ENCODE results near the gene IFNW1.
"Not testable (repeated sequence)": the region's sequence is repeated elsewhere in the genome, so short reads cannot be mapped to it uniquely, and the experiment has no call there.

Gene IFNW1
- 0 to 0.23 (median 0) reads per million in 18 experiments for total RNA-seq

- DNase-seq, result no peak
Measured at GRCh38 chr9:21141427-21141882, at the start of gene IFNW1. Gene IFNW1 (minus strand): TSS chr9:21141832. CDS start chr9:21141570, 262 bp downstream.

- DNase-seq, result not testable (repeated sequence)
Measured at GRCh38 chr9:21187487-21187886, 45.9 kb upstream of the IFNW1 start, which contains the start of gene IFNA4. Gene IFNA4 (minus strand): TSS chr9:21187587. CDS start chr9:21187531, 56 bp downstream.

- peak; percentile 71 to 81 for DNase-seq
Measured at GRCh38 chr9:21182810-21183736, 41.4 kb upstream of the IFNW1 start.

DNA sequence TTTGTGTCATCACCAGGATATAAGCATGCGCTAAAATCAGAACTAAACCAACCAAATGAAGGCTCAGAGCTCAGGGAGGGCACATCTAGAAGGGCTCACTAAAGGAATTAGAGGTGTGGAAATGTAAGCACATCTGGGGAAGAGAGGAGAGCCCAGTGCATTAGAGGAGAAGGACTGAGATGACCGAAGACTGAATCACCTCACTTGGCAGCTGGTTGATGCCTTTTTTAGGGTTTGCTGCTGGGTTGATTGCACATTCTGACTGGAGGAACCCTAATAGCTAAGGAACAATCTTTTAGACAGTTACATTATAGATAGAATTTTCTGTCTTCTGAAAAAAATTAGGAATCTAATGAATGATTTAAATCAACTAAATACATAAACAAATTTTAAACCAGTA, 33.0 kb upstream of the IFNW1 start:
- no peak for DNase-seq

DNA sequence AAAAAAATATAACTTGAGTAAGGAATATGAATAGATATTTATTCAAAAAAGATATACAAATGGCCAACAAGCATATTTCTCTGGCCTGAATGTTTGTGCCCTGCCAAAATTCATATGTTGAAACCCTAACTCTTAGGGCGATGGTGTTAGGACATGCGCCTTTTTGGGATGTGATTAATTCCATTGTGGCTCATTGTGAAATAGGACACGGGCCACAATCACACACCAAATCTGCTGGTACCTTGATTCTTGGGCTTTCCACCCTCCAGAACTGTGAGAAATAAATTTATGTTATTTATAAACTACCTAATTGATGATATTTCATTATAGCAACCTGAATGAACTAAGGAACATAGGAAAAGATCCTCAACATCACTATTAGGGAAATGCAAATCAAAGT, 30.5 kb upstream of the IFNW1 start:
- no peak for DNase-seq

- DNase-seq, result no peak
Measured at GRCh38 chr9:21171351-21171750, 29.7 kb upstream of the IFNW1 start.

DNA sequence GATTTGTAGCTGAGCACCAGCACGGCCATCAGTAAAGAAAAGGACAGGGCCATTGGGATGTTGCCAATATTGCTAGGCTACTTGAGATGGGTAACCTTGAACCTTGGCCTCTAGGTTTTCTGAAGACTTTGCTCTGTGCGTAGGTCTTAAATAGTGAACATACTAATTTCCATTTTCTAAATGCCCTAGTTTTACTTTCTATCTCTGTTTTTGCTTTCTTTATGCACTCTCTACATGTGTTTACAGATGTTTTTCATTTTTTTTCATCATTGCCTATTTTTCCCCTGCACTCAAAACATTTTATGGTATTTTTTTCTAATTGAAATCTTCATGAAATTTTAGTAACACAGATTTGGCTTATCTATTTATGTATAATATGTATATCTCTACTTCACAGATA, 24.9 kb upstream of the IFNW1 start, which contains the start of gene IFNA21:
Gene IFNA21 (minus strand): TSS at position 101 of the 400 bp plus-strand sequence. CDS start 48 bp downstream, at position 53.
- DNase-seq, result not testable (repeated sequence)

DNA sequence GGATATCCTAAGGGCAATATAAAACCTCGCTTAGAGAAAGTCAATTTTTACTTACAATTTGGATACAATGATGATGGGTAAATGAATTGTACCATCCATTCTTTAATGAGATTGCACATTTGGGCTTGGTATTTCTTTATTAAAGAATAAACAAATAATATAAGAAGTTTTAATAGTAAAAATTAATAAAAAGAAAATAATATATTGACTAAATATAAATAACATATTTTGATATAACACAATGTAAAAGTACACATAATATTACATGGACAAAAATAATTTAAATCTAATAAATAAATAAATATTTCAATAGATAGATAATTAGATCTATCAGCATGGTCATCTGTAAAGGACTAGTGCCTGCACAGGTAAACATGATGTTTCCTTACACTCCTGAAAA, 23.9 kb upstream of the IFNW1 start:
- no peak for DNase-seq

GRCh38 chr9:21160178-21160577, 18.5 kb upstream of the IFNW1 start:
- DNase-seq, result peak; percentile 43 to 56

- DNase-seq, result no peak
Measured at GRCh38 chr9:21155501-21155900, 13.9 kb upstream of the IFNW1 start.

DNA sequence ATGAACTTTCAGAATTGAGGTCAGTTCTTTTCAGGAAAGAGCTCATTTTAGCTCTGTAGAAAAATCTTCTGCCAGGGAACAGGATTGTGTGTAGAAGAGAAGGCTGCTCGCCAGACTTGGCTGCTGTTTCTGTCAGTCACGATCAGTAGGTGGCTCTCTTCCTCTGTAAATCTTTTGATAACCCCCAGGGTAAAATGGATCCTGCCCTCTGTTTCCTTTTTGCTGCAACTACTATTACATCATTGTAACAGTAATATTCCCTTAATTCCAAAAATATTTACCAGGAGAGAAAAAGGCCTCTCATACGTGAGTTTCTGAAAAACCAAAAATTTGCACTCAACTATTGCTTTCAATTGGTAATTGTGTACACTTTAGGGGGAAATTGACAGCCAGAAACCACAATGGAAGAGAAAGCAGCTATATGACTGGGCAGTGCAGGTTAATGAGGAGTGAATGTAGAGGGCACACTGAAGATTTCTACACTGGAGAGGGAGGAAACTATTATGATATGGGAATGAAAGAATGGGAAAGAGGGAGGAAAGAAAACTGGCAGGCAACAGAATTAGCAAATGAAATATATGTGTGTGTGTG, 12.5 kb upstream of the IFNW1 start:
- DNase-seq, result peak; percentile 44 to 46

DNA sequence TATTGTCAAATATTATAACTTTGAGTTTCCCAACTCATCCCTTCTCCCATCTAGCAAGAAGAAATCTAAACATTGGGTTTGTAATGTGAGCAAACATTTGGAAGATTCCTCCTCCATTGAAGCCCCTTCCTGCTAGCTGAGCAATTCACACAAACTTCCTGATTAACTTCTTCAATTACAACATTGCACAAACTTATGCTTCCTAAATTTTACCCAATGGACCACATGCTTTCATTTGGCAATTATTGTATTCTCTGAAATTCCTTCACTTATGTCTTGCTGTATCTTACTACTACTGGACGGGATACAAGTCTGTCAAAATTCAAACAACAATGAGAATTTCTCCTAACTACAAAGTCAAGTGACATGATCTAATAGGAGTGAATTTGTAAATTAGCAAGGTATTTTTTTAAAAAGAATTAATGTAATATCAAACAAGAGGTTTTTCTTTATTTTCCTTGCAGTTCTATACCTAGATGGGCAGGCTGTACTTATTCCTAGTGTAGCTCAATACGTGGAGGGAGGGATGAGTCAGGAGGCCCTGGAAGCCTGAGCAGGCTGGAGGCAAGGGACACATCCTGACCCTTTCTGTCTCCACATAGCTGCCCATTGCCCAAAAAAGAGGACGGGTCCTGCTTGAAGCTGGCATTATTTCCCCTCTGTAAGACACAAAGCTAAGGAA, 11.8 kb upstream of the IFNW1 start:
- peak; percentile 56 to 83 for DNase-seq

GRCh38 chr9:21144603-21145002, 3.0 kb upstream of the IFNW1 start:
- peak in 1 of 2 donors; percentile 30 for DNase-seq

DNA sequence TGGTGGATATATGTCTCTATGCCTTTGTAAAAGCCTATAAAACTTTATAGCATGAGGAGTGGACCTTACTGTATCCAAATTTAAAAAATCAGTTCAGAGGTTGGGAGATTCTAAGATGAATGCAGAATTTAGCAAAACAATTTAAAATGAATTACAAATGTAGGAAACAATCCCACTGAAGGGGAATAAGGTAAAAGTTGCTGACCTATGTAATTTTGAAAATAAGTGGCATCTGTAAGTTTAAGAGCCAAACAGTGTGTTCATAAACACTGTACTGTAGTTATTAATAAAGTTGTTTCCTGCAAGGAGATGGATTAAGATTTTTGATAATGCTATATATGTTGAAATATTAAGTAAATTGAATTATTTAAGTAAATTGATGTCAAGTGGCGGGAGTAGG, 4.6 kb downstream of the IFNW1 start:
- no peak for DNase-seq

DNA sequence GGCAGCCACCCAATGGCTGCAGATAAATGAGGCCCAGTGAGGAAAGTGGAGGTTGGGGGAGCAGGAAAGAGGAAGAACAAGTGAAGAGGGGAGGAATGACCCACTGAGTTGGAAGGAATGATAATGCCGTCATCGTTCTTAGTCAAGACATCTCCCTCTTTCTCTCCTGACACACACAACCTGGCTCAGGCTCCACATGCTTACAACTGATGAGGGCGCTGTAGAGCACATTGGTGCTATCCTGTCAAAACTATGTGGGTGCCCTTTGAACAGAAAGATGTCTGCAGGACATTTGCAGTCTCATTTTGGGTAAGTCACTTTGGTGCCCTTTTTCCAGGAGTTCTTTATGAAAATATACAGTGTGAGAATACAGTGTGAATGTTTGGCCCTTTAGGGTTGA, 5.9 kb downstream of the IFNW1 start:
- no peak for DNase-seq

DNA sequence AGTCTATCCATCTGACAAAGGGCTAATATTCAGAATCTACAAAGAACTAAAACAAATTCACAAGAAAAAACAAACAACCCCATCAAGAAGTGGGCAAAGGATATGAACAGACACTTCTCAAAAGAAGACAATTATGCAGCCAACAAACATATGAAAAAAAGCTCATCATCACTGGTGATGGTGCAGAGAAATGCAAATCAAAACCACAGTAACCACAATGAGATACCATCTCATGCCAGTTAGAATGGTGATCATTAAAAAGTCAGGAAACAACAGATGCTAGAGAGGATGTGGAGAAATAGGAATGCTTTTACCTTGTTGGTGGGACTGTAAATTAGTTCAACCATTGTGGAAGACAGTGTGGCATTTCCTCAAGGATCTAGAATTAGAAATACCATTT, 13.4 kb downstream of the IFNW1 start:
- DNase-seq, result not testable (repeated sequence)

DNA sequence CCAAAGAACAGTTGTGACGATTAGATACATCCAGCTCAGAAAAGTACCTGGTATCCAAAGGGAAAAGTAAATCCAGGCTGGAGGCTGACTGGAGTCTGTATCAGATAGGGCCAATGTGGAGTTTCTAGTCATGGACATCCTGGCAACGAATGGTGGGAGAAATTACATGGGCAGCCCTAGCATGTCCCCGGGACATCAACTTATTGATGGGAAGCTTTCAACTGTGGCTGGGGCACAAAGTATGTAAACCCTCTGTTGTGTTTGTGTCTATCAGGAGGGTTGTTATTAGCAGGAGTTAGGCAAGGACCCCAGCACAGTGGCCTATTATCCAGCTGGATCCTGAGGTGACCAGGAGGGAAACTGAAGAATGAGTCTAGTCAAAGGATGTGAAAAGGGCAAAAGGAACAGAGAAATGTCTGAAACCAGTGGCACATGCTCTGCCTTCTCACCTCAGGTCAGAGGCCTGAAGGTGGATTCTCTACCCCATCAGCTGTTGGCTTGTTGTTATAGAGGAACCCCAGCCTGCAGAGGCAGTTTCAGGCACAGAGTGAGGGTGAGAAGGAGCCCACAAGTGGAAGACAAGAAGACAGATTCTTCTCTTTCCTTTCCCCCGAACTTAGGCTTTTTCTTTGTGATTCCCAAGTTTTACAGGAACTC, 19.9 kb downstream of the IFNW1 start:
- no peak for DNase-seq

DNA sequence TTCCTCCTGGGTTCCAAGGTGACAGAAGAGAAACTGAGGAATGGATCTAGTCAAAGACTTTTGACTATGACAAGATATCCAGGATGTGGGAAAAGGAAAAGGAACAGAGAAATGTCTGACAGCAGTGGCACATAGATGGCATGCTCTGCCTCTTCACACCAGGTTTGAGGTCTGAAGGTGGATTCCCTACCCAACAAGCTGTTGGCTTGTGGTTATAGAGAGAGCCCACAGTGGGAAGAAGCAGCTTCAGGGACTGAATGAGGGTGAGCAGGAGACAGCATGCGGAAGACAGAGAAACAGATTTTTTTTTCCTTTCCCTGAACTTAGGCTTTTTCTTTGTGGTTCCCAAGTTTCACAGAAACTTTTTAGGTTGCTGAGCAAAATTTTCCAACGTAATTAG, 20.6 kb downstream of the IFNW1 start:
- DNase-seq, result no peak

DNA sequence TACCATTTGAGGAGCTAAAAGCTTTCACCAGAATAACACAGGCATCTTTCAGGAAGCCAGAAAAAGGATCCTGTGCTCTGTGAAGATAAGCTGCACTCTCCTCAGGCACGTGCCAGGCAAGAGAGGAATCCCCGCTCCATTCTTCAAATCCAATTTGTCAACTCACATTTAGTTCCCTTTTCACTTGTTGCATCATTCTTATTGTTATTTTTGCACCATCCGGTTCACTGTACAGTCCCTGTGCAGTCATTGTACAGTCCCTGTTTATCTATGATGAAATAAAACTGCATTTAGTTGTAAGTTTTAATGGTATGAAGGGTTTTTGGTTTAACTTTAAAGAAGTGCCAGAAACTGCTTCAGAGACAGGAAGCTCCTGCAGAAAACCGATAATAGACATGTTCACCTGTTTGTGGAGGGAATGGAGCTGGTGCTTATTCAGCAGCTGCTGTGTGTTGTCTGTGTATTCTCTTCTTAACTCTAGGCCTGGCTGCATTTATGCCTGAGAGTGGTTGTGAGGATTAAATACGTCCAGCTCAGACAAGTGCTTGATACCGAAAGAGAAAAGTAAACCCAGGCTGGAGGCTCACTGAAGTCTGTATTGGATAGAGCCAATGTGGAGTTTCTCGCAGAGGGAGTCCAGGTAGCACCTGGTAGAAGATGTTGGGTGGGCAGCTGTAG, 22.4 kb downstream of the IFNW1 start:
- DNase-seq, result peak; percentile 67 to 93

DNA sequence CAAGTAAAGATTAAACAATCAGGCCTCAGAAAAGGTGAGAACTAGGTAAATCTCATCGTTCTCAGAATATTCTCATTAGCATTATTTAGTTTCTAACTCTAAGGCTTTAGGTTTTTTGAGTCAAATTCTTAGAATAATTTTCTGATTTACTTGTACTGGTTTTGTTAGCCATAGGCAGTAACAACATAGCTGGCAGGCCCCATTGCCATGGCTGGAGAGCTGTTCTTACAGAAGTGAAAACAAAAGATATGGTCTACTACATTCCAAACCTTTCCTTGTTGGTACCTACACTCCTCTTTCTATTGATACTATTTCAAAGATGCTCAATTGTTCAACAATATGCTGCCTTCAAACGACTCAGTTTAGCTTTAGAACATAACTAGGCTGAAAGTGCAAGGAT, 27.3 kb downstream of the IFNW1 start:
- DNase-seq, result no peak

DNA sequence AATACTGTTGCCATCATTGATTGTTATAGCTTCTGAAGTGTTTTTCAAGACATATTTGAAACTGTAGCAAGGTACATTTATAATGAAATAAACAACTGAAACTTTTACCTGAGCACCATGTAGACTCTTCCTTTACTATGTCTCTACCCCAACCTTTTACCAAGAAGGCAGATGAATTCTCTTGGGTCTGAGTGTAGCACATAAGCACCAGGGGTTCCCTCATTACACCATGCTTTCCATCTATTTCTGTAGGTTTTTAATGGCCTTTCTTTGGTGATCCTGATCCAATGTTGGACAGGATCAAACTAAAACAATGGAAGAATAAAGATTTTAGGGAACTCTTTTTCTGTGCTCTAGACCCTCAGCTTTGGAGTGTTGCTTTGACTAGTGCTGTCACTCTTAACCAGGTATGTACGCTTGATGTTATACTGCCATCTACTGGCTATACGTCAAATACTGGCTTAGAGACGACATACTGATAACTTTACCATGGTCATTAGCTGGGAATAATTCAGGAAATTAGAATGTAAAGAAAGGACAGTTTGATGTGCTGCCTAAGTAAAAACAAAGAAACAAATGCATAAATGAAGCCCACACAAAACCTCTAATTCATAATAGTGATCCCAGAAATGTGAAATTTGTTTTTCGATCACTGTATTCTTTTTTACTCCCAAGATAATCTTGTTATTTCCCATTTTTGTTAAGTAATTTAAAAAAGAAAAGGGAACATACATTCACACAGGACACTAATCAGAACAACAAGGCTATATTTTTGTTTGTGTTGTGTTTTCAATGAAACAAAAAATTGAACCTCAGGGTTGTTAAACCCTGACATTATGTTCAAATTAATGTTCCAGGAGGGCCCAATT, 30.7 kb downstream of the IFNW1 start:
- DNase-seq, result peak; percentile 66 to 78

Measured in inflammatory macrophage (primary cell).